Stimulated activated CD4-positive, alpha-beta T cell treated with anti-CD3 and anti-CD28 coated beads, Interleukin-2, amount 100 ng/mL, for 4 hours (primary cell): Measurements from ENCODE around the gene PTPN13.

Source experiments
- DNase-seq: peaks from one replicate; pipeline ENCODE4 v3.0.0-alpha.2; 2020; ENCODE audit warnings: low read depth

PTPN13 gene

GRCh38 chr4:86592553-86593249 is 1.4 kb upstream of the PTPN13 start:
- no peak for DNase-seq

DNA sequence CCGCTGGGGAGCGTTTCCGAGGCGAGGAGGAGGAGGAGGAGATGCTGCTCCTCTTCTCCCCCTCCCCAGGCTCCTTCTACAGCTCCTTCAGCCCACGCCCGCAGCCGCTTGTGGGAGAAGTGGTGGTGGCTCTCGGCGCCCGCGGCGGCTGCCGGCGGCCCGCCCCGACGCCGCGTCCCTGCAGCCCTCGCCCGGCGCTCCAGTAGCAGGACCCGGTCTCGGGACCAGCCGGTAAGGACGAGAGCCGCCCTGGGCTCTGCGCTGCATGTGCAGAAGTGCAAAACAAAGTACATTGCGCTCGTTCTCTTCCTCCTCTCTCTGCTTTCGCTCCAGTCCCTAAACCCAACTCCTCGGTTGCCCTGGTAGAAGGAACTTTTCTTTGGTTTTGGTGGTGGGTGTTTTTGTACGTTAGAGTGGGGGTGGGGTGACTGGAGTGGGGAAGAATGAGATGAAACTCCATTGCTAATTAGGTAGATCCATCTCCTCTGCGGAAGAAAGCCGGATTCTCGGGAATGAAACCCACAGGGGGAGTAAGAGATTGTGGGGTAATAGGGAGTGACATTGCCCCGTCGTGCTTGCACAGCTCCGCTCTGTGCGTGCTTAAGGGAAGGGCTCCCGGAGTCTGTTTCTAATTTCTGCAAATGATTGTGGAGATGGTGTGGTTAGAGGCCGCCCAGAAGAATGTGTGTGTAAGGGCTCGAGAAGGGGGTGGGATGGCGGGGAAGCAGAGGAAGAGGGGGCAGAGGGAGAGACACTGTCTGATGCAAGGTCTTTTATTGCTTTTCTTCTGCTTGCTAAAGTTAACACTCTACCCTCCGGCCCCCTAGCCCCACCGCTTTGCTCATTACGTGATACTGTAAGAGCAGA is 677 bp downstream of the PTPN13 start:
- no peak for DNase-seq

DNA sequence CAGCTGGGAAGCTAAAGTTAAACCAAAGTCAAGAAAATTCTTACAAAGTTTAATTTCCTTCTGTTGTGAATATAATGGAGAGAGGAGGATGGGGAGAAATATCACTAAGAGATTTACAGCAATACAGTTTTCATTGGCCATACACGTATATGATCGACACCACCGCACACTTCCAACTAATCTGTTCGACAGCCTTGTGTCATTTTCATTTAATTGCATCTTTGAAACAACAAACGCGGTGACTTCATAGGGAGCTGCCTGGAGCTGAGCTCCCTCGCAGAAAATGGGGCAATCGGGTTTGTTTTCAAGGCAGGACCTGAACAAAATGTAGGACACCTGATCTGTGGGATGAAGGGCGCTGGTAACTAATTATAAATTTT is 1.3 kb downstream of the PTPN13 start:
- no peak for DNase-seq

- DNase-seq: no peak
Observed at GRCh38 chr4:86596807-86597206, 2.7 kb downstream of the PTPN13 start.

DNA sequence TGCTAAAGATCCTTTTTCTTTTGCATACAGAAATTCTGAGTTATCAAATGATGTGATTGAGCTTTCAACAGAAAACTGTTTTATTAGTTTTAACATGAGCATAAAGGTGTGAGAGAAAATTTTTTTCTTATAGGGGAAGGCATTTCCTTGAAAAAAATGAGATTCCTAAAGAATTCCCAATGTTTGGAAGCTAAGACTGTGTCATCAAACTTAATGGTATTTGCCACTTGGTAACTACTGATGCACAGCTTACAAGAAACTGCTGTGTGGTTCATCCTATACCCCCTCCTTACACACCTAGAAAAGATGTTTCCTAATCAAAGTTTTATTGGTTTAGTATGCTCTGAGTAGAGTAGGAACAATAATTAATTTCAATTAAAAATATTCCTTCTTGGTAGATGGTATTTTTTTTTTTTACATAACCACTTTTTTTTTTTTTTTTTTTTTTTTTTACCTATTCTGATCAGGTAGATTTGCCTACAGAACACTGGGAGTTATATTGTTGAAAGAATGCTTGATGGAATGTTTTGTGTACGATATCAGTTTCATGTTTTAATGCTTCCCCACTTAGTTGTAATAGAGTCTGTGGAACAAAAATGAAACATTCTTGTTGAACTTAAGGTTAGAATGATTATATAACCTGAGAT is 6.0 kb downstream of the PTPN13 start:
- no peak for DNase-seq

GRCh38 chr4:86603311-86603885 is 9.3 kb downstream of the PTPN13 start:
- DNase-seq: no peak

- no peak for DNase-seq
Observed at GRCh38 chr4:86606809-86607208, 12.7 kb downstream of the PTPN13 start.

- DNase-seq: no peak
Observed at GRCh38 chr4:86608757-86609375, 14.8 kb downstream of the PTPN13 start.

GRCh38 chr4:86611757-86612156 is 17.6 kb downstream of the PTPN13 start:
- DNase-seq: no peak

- DNase-seq: no peak
Observed at GRCh38 chr4:86613734-86614133, 19.6 kb downstream of the PTPN13 start.

- no peak for DNase-seq
Observed at GRCh38 chr4:86614865-86615264, 20.8 kb downstream of the PTPN13 start.

DNA sequence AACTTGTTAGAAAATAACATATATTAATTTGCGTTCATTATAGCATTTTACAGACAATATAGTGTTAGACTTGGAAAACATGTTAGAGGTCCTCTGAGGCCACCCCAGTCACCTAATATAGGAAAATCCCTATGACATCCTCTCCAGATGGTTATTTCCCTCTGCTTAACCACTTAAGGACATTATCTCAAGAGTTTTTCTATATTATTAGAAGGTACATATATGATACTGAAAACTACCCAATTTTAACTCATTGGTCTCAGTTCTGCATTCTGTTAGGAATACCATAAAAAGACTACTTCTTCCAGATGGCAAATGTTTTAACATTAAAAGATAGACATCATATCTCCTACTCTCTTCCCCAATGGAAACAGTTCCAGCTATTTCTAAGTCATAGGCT is 21.4 kb downstream of the PTPN13 start:
- no peak for DNase-seq

DNA sequence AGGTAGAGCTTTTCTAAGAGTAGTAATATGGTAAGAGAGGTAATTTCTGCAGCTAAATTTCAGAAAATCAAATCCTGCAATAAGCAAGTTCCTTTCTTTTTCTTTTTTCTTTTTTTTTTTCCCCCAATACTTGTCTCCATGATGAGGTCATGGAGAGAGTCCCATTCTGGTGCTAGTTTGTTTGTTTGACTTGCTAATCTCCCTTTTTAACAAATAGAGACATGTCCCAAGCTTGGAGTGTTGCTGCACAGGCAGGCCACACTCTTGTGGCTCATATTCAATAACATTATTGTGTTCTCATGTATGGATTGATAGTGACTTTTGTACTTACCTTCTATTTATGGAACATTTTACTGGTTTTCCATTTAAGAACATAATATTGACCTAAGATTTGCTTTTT is 25.5 kb downstream of the PTPN13 start:
- DNase-seq: no peak

DNA sequence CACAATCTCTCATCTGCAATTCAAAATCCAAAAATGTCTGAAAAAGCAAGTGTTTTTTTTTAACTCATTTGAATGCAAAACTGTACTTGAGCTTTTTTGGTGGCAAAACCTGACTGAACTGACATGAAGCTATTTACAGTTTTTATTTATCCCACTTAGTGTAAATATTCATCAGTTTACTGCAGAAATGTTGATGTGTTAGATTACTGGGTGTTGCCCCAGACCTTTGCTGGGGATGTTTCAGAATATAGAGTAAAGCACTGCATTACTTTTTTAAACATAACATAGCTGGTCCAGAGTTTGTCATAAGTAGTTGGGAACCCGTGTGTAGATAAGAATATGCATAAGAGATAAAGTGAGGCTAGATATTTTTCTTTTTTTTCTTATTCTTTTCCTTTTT is 27.3 kb downstream of the PTPN13 start:
- DNase-seq: no peak

- DNase-seq: no peak
Observed at GRCh38 chr4:86626066-86626465, 32.0 kb downstream of the PTPN13 start.

DNA sequence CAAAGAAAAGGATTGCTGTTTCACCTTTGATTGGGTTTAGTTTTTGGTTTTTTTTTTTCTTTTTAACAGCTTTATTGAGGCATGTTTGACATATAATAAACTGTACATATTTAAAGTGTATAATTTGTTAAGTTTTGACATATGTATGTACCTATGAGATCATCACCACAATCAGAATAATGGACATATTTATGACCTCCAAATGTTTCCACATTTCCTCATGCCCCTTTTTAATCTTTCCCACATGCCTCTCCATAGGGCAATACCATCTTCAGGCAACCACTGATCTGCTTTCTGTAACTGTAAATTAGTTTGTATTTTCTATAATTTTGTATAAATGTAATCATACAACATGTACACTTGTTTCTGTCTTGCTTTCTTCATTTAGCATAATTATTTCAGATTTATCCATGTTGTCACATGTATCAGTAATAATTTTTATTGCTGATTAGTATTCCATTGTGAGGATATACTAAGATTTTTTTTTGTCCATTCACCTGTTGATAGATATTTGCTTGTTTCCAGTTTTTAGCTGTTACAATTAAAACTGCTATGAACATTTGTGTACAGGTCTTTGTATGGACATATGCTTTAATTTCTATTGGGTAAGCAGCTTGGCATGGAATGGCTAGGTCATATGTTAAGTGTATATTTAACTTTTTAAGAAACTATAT is 33.5 kb downstream of the PTPN13 start:
- DNase-seq: no peak

- DNase-seq: no peak
Observed at GRCh38 chr4:86630629-86631028, 36.5 kb downstream of the PTPN13 start.

- no peak for DNase-seq
Observed at GRCh38 chr4:86631166-86631565, 37.1 kb downstream of the PTPN13 start.

DNA sequence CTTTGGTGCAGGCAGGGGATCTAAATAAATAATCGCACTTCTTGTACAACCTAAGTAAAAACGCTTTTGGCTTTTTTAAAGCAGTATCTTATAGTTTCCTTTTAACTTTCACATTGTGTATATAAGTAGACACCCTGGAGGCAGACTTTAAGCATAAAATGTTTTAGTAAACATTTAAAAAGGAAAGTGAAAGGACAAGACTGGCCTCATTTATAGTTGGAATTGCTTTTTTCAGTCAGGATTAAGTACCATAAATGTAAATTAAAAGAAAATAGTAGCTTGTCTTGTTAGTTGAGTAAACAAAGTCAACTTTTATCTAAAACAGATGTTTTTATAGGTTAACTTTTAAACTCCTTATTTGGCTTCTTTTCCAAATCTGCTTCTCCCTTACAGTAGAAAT is 39.7 kb downstream of the PTPN13 start:
- no peak for DNase-seq

DNA sequence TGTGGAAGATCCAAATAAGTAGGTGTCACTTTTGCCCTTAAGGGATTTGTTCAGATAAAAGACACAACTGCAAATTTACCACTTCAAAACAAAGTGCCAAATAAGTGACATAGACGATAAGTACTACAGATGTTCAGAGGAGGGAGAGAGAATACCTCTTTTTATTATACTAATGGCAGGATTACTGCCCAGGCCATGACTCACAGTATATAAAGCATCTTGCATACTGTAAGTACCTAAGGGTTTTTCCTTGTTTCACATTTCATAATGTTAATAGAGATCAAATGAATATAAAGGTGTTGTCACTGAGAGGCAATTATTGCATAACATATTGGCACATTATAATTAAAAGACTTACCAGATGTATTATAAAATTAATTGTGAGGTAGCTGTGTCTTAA is 46.4 kb downstream of the PTPN13 start:
- DNase-seq: no peak

DNA sequence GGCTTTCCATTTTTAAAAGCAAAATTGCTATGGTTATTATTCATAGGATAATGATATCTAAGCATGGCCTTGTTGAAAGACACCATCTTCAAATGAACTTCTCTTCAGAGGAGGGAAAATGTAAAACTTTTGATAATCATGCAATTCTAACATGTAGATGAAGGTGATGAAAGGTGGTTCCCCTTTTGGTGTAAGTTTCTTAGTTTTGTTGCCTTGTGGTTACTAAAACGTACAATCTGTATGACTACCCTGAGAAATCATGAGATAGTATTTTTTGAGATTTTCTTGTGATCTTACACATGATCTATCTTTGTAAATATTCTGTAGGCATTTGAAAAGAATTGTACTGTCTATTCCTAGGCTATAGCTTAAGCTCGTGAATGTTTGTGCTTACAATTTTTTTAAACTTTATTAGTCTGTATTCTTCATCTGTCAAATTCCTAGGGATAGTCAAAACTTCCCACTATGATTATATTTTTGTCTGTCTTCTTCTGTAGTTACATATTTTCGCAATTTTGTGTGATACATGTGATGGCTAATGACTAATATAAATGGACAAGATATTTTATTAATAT is 47.5 kb downstream of the PTPN13 start:
- no peak for DNase-seq
